GM23338 (cell line): ENCODE results near the gene SNAPC4. TPM values are rescaled to one million over a fixed set of nuclear protein-coding genes. Genes with fewer than 3 reads are reported as not detected.

ENCODE experiments used
- ATAC-seq: fragments of 200-7000 bp; cut with Tn5 transposase; 3 replicates; pipeline ENCODE4 v1.9.1; 2020
- DNase-seq: peaks from one replicate; pipeline ENCODE4 v3.0.0-alpha.2; 2015; ENCODE audit warnings: low spot score
- H2AFZ ChIP-seq: fragments of 200-600 bp; sonication (generic); 2 replicates; pipeline ENCODE4 v1.8.0; 2016; ENCODE audit warnings: antibody characterized with exemption, mild to moderate bottlenecking, moderate library complexity
- H3F3A ChIP-seq: fragments of 200-600 bp; sonication (generic); replicated peaks from 2 replicates; pipeline ENCODE4 v1.8.0; 2017; ENCODE audit warnings: antibody characterized with exemption, mixed run types, low read depth
- H3K27ac ChIP-seq: fragments of 200-600 bp; sonication (generic); 2 replicates; pipeline ENCODE4 v1.6.1; 2016; ENCODE audit warnings: low read depth
- H3K27me3 ChIP-seq: fragments of 200-600 bp; sonication (generic); 2 replicates; pipeline ENCODE4 v1.8.0; 2016; ENCODE audit warnings: mild to moderate bottlenecking, mixed run types, moderate library complexity; ENCODE audit not compliant: insufficient read depth
- H3K36me3 ChIP-seq: fragments of 200-600 bp; sonication (generic); 2 replicates; pipeline ENCODE4 v1.8.0; 2016; ENCODE audit warnings: mild to moderate bottlenecking; ENCODE audit not compliant: insufficient read depth
- H3K4me1 ChIP-seq: fragments of 200-600 bp; sonication (generic); 2 replicates; pipeline ENCODE4 v1.8.0; 2016; ENCODE audit warnings: mild to moderate bottlenecking, moderate library complexity; ENCODE audit not compliant: insufficient read depth
- H3K4me2 ChIP-seq: fragments of 200-600 bp; sonication (generic); 2 replicates; pipeline ENCODE4 v1.7.1; 2017; ENCODE audit warnings: mixed run types
- H3K4me3 ChIP-seq: fragments of 200-600 bp; sonication (generic); 2 replicates; pipeline ENCODE4 v1.6.1; 2016; ENCODE audit warnings: mixed run types
- H3K79me2 ChIP-seq: fragments of 200-600 bp; sonication (generic); replicated peaks from 2 replicates; pipeline ENCODE4 v1.8.0; 2017; ENCODE audit warnings: mild to moderate bottlenecking; ENCODE audit not compliant: insufficient read depth
- H3K9me2 ChIP-seq: fragments of 200-600 bp; sonication (generic); 2 replicates; pipeline ENCODE4 v1.8.0; 2017; ENCODE audit not compliant: insufficient read depth
- H4K20me1 ChIP-seq: fragments of 200-600 bp; sonication (generic); replicated peaks from 2 replicates; pipeline ENCODE4 v1.8.0; 2017; ENCODE audit warnings: mild to moderate bottlenecking; ENCODE audit not compliant: insufficient read depth
- H3K27ac Mint-ChIP-seq: 2 replicates; pipeline ENCODE4 v1.8.0; 2020; ENCODE audit warnings: inconsistent platforms, mild to moderate bottlenecking, moderate library complexity, mixed read lengths
- H3K27me3 Mint-ChIP-seq: 3 replicates; pipeline ENCODE4 v1.8.0; 2022; ENCODE audit warnings: low read depth, mild to moderate bottlenecking, moderate library complexity, mixed read lengths, inconsistent platforms; ENCODE audit not compliant: insufficient read depth, poor library complexity
- H3K36me3 Mint-ChIP-seq: 3 replicates; pipeline ENCODE4 v1.8.0; 2021; ENCODE audit warnings: low read depth, mild to moderate bottlenecking, inconsistent platforms, moderate library complexity, mixed read lengths
- H3K4me1 Mint-ChIP-seq: 3 replicates; pipeline ENCODE4 v1.8.0; 2020; ENCODE audit warnings: mild to moderate bottlenecking, inconsistent platforms, mixed read lengths
- H3K4me3 Mint-ChIP-seq: 3 replicates; pipeline ENCODE4 v1.8.0; 2021; ENCODE audit warnings: moderate library complexity, mild to moderate bottlenecking, inconsistent platforms, mixed read lengths
- H3K9me3 Mint-ChIP-seq: 3 replicates; pipeline ENCODE4 v1.8.0; 2020; ENCODE audit warnings: moderate library complexity, mild to moderate bottlenecking, inconsistent platforms, mixed read lengths
- CREB1 ChIP-seq: fragments of 250-450 bp; sonication (Bioruptor Pico); IDR thresholded peaks from 2 replicates; pipeline ENCODE4 v1.5.0; 2020; ENCODE audit warnings: low read depth, mild to moderate bottlenecking, moderate library complexity
- CTCF ChIP-seq, 2 experiments: fragments of 200-600 bp in 1 of 2; sonication (generic) in 1 of 2; conservative IDR thresholded peaks; 2 replicates each; pipeline versions ENCODE4 v1.5.1 to v1.6.1; 2016 to 2017; ENCODE audit warnings: antibody characterized with exemption in 2 of 2, low read depth in 2 of 2, mild to moderate bottlenecking in 2 of 2, moderate library complexity in 1 of 2
- ETS1 ChIP-seq: IDR thresholded peaks from 2 replicates; pipeline ENCODE4 v1.6.1; 2016; ENCODE audit warnings: antibody characterized with exemption
- EZH2 ChIP-seq: fragments of 200-600 bp; sonication (generic); IDR thresholded peaks from one replicate; pipeline ENCODE4 v1.8.0; 2017; ENCODE audit warnings: antibody characterized with exemption, mild to moderate bottlenecking, low read depth; ENCODE audit not compliant: unreplicated experiment
- EZH2phosphoT487 ChIP-seq: fragments of 200-600 bp; sonication (generic); IDR thresholded peaks from one replicate; pipeline ENCODE4 v1.8.1; 2018; ENCODE audit warnings: antibody characterized with exemption; ENCODE audit not compliant: unreplicated experiment
- JUNB ChIP-seq: IDR thresholded peaks from one replicate; pipeline ENCODE4 v1.6.1; 2016; ENCODE audit warnings: antibody characterized with exemption; ENCODE audit not compliant: unreplicated experiment
- NANOG ChIP-seq: IDR thresholded peaks from 2 replicates; pipeline ENCODE4 v1.6.1; 2016; ENCODE audit warnings: antibody characterized with exemption, borderline replicate concordance
- POLR2AphosphoS5 ChIP-seq: IDR thresholded peaks from 2 replicates; pipeline ENCODE4 v1.6.1; 2016; ENCODE audit warnings: antibody characterized with exemption, low read depth
- REST ChIP-seq: IDR thresholded peaks from one replicate; pipeline ENCODE4 v1.6.1; 2018; ENCODE audit warnings: antibody characterized with exemption; ENCODE audit not compliant: unreplicated experiment
- STAT1 ChIP-seq: IDR thresholded peaks from one replicate; pipeline ENCODE4 v1.6.1; 2016; ENCODE audit warnings: antibody characterized with exemption; ENCODE audit not compliant: unreplicated experiment
- ZNF114 ChIP-seq: fragments of 250-450 bp; sonication (Bioruptor Pico); IDR thresholded peaks from 2 replicates; pipeline ENCODE4 v1.5.0; 2020; ENCODE audit warnings: mild to moderate bottlenecking, moderate library complexity
- ZNF331 ChIP-seq: fragments of 250-450 bp; sonication (Bioruptor Pico); IDR thresholded peaks from 2 replicates; pipeline ENCODE4 v1.5.0; 2020; ENCODE audit warnings: low read depth, mild to moderate bottlenecking, moderate library complexity
- ZNF462 ChIP-seq: fragments of 250-450 bp; sonication (Bioruptor Pico); IDR thresholded peaks from 2 replicates; pipeline ENCODE4 v1.5.0; 2020; ENCODE audit warnings: mild to moderate bottlenecking, moderate library complexity
- polyA plus RNA-seq: library from polyadenylated mRNA; unstranded; fragments of >200 nt; fragmentation: Nextera tagmentation; extraction: Ambion mirVana; gene quantifications from 2 replicates; pipeline ENCODE4 v1.2.1, GENCODE V29; 2016
- total RNA-seq: library from RNA; depleted of rRNA; stranded (reverse); fragments of >200 nt; shearing (Covaris generic); gene quantifications from 2 replicates; pipeline ENCODE4 v1.2.3, GENCODE V29; 2014

The SNAPC4 gene
- total and polyA plus RNA-seq, 2 experiments from 2014 or later, result 8.8 to 22.7 TPM

- no peak for ATAC-seq
- peaks cover 31% of the 10 kb centered on the region for H3K79me2 ChIP-seq
- H3K36me3 Mint-ChIP-seq, result peaks cover 71% of the 10 kb centered on the region
Observed at GRCh38 chr9:136394312-136395019, 5.5 kb downstream of the SNAPC4 start.

More at GRCh38 chr9:136394312-136395019, 5.5 kb downstream of the SNAPC4 start:
- no peak overlapping the region for H3K27ac Mint-ChIP-seq
- no peak for TF ChIP-seq ZNF331 (CRISPR knock-in tag)
- no peak for TF ChIP-seq JUNB
- TF ChIP-seq CREB1 (CRISPR knock-in tag), result no peak
- no peak for TF ChIP-seq CTCF (conservative IDR thresholded peaks at IDR 0.05; ENCODE audit: low read depth in 2 of 2)
- no peak for TF ChIP-seq STAT1
- TF ChIP-seq REST, result no peak
- TF ChIP-seq NANOG, result no peak
- TF ChIP-seq ZNF462 (CRISPR knock-in tag), result no peak
- no peak for TF ChIP-seq ETS1
- TF ChIP-seq POLR2AphosphoS5, result no peak
- no peak for TF ChIP-seq EZH2
- no peak for TF ChIP-seq EZH2phosphoT487
- no peak for TF ChIP-seq ZNF114 (CRISPR knock-in tag)
- Histone ChIP-seq H3K27ac (no peak overlapping the region), H4K20me1 (peaks cover 12% of the 10 kb centered on the region), H3F3A (peaks cover 4% of the 10 kb centered on the region; the same call in 1 of the 2 replicates), H3K9me2 (no peaks in the 10 kb centered on the region), H3K36me3 (peaks cover 17% of the 10 kb centered on the region), H2AFZ (no peak overlapping the region), H3K4me3 (no peak overlapping the region), H3K4me1 (peaks cover 3% of the 10 kb centered on the region; the same call in 1 of the 2 replicates), H3K4me2 (no peak overlapping the region), H3K27me3 (no peaks in the 10 kb centered on the region)
- no peak for DNase-seq
- peaks cover 12% of the 10 kb centered on the region for H3K27me3 Mint-ChIP-seq
- no peak overlapping the region for H3K4me3 Mint-ChIP-seq
- peaks cover 9% of the 10 kb centered on the region for H3K4me1 Mint-ChIP-seq
- no peaks in the 10 kb centered on the region for H3K9me3 Mint-ChIP-seq
